ENCODE results near the gene PSAP. TPM values are rescaled to one million over a fixed set of nuclear protein-coding genes. Genes with fewer than 3 reads are reported as not detected.

The PSAP gene
- total RNA-seq, 2 experiments from 2014 or later, result 191 to 206 TPM

- ChIA-PET POLR2A (no interaction called here), CTCF (no interaction called here)
- no peak for TF ChIP-seq CTCF (IDR thresholded peaks at IDR 0.05)
- H3K9me3 Mint-ChIP-seq, result no peaks in the 10 kb centered on the region
- DNase-seq (no peak), ATAC-seq (ENCODE audit: poor library complexity) (no peak)
- peaks cover 40% of the 10 kb centered on the region for H3K4me1 Mint-ChIP-seq (ENCODE audit: low read depth)
- H3K36me3 Mint-ChIP-seq (ENCODE audit: low read depth), result peaks cover 50% of the 10 kb centered on the region
- H3K4me3 ChIP-seq (ENCODE audit: low read length), result no peak overlapping the region
- no peak overlapping the region for H3K27ac ChIP-seq (ENCODE audit: low read depth in 1 of 2, low read length in 2 of 2)
- H3K36me3 ChIP-seq (ENCODE audit: insufficient read depth, low read length), result peaks cover 58% of the 10 kb centered on the region
- peaks cover 36% of the 10 kb centered on the region for H3K4me1 ChIP-seq (ENCODE audit: insufficient read depth, low read length)
- H3K27me3 ChIP-seq (ENCODE audit: control insufficient read depth in 1 of 2, insufficient read depth in 2 of 2, low read length in 2 of 2), result no peaks in the 10 kb centered on the region
- intact Hi-C loops (cut with DNase I, micrococcal nuclease), result no loop called here
- no peak overlapping the region for H3K4me3 Mint-ChIP-seq
- H3K27me3 Mint-ChIP-seq, result no peaks in the 10 kb centered on the region
- peaks cover 0 to 3% of the 10 kb centered on the region in 2 experiments for H3K9me3 ChIP-seq (ENCODE audit: control insufficient read depth in 1 of 2, insufficient read depth in 1 of 2, low read length in 2 of 2)
- H3K27ac Mint-ChIP-seq, result no peak overlapping the region
These were observed 16.7 kb downstream of the PSAP start for GRCh38 chr10:71834343-71834674.

- Histone ChIP-seq H3K27ac (ENCODE audit: low read depth in 1 of 2, low read length in 2 of 2) (no peak overlapping the region), H3K9me3 (ENCODE audit: control insufficient read depth in 1 of 2, insufficient read depth in 1 of 2, low read length in 2 of 2) (peaks cover 0 to 3% of the 10 kb centered on the region in 2 experiments), H3K27me3 (ENCODE audit: control insufficient read depth in 1 of 2, insufficient read depth in 2 of 2, low read length in 2 of 2) (no peaks in the 10 kb centered on the region), H3K4me1 (ENCODE audit: insufficient read depth, low read length) (peaks cover 33% of the 10 kb centered on the region), H3K4me3 (ENCODE audit: low read length) (no peak overlapping the region), H3K36me3 (ENCODE audit: insufficient read depth, low read length) (peaks cover 65% of the 10 kb centered on the region)
- intact Hi-C loops (cut with DNase I, micrococcal nuclease), result no loop called here
- peaks cover 56% of the 10 kb centered on the region for H3K36me3 Mint-ChIP-seq (ENCODE audit: low read depth)
- TF ChIP-seq CTCF (IDR thresholded peaks at IDR 0.05), result no peak
- H3K27ac Mint-ChIP-seq, result no peak overlapping the region
- no peaks in the 10 kb centered on the region for H3K27me3 Mint-ChIP-seq
- CTCF ChIA-PET, result interaction anchor here (1.2 kb wide), 1 partner anchor 63 kb away, joined by 3 read pairs; no protein-coding TSS in a partner anchor
- no peak for DNase-seq
- no peak overlapping the region for H3K4me3 Mint-ChIP-seq
- no peak for ATAC-seq (ENCODE audit: poor library complexity)
- POLR2A ChIA-PET, result interaction anchor here (0.9 kb wide), 1 partner anchor 18 kb away, joined by 3 read pairs; the partner anchor contains the start of gene PSAP
- no peaks in the 10 kb centered on the region for H3K9me3 Mint-ChIP-seq
- peaks cover 34% of the 10 kb centered on the region for H3K4me1 Mint-ChIP-seq (ENCODE audit: low read depth)
These were observed 17.4 kb downstream of the PSAP start for GRCh38 chr10:71833451-71834342.

- Histone ChIP-seq H3K9me3 (ENCODE audit: control insufficient read depth in 1 of 2, insufficient read depth in 1 of 2, low read length in 2 of 2) (peaks cover 0 to 3% of the 10 kb centered on the region in 2 experiments), H3K27ac (ENCODE audit: low read depth in 1 of 2, low read length in 2 of 2) (no peak overlapping the region), H3K36me3 (ENCODE audit: insufficient read depth, low read length) (peaks cover 65% of the 10 kb centered on the region), H3K27me3 (ENCODE audit: control insufficient read depth in 1 of 2, insufficient read depth in 2 of 2, low read length in 2 of 2) (no peaks in the 10 kb centered on the region), H3K4me3 (ENCODE audit: low read length) (no peak overlapping the region), H3K4me1 (ENCODE audit: insufficient read depth, low read length) (peaks cover 29% of the 10 kb centered on the region)
- Mint-ChIP-seq H3K9me3 (no peaks in the 10 kb centered on the region), H3K4me1 (ENCODE audit: low read depth) (peaks cover 27% of the 10 kb centered on the region), H3K27ac (no peak overlapping the region), H3K4me3 (no peak overlapping the region), H3K27me3 (no peaks in the 10 kb centered on the region), H3K36me3 (ENCODE audit: low read depth) (peaks cover 59% of the 10 kb centered on the region)
- ATAC-seq (ENCODE audit: poor library complexity) (no peak), DNase-seq (no peak)
- CTCF ChIA-PET, result interaction anchor here (1.2 kb wide), 1 partner anchor 63 kb away, joined by 3 read pairs; no protein-coding TSS in a partner anchor
- TF ChIP-seq CTCF (IDR thresholded peaks at IDR 0.05), result no peak
- POLR2A ChIA-PET, result interaction anchor here (0.9 kb wide), 1 partner anchor 18 kb away, joined by 3 read pairs; the partner anchor contains the start of gene PSAP
- intact Hi-C loops (cut with DNase I, micrococcal nuclease), result no loop called here
These were observed 18.1 kb downstream of the PSAP start for GRCh38 chr10:71832967-71833366.

All from CD4-positive, alpha-beta T cell (primary cell).